NB4 (cell line): ENCODE data around the gene FAM163B.

Experiments used
- MYC ChIP-seq: IDR thresholded peaks from 2 replicates; pipeline ENCODE4 v1.6.1; 2011; ENCODE audit warnings: low read depth, low read length
- POLR2A ChIP-seq: IDR thresholded peaks from 2 replicates; pipeline ENCODE4 v1.6.1; 2011; ENCODE audit warnings: mild to moderate bottlenecking; ENCODE audit not compliant: insufficient read length; ENCODE audit errors: extremely low read depth
- TF ChIP-seq, protein P1 (sequence below): IDR thresholded peaks from one replicate; pipeline ENCODE4 v1.5.1; 2012; ENCODE audit warnings: low read depth, low read length

DNA sequence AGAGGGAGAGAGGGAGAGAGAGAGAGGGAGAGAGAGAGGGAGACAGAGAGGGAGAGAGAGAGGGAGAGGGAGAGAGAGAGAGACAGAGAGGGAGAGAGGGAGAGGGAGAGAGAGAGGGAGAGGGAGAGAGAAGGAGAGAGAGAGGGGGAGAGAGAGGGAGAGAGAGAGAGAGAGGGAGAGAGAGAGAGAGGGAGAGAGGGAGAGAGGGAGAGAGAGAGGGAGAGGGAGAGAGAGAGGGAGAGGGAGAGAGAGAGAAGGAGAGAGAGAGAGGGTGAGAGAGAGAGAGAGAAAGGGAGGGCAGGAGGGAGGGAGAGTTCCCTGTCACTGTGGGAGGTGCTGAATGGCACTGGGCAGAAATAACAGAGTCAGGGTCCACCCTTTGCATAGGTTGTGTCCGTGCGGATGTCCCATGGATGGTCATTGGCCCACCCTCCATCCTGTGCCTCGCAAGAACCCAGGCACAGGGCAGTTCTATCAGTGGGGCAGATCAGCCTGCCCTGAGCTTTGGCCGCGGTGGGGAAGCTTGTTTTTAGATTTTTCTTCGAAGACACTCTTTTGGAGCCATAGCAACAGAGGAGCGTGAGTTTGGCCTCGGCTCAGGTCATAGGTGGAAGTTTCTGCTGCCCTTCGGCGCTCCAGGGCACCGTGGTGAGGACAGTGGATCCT, 44.6 kb downstream of the FAM163B start:
- TF ChIP-seq, protein P1, sequence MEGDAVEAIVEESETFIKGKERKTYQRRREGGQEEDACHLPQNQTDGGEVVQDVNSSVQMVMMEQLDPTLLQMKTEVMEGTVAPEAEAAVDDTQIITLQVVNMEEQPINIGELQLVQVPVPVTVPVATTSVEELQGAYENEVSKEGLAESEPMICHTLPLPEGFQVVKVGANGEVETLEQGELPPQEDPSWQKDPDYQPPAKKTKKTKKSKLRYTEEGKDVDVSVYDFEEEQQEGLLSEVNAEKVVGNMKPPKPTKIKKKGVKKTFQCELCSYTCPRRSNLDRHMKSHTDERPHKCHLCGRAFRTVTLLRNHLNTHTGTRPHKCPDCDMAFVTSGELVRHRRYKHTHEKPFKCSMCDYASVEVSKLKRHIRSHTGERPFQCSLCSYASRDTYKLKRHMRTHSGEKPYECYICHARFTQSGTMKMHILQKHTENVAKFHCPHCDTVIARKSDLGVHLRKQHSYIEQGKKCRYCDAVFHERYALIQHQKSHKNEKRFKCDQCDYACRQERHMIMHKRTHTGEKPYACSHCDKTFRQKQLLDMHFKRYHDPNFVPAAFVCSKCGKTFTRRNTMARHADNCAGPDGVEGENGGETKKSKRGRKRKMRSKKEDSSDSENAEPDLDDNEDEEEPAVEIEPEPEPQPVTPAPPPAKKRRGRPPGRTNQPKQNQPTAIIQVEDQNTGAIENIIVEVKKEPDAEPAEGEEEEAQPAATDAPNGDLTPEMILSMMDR: no peak
- TF ChIP-seq MYC: no peak
- TF ChIP-seq POLR2A: no peak
